ENCODE measurements around the gene MYO3B. TPM values are rescaled to one million over a fixed set of nuclear protein-coding genes. Genes with fewer than 3 reads are reported as not detected.

Gene MYO3B
- total RNA-seq, 4 donors from 2014 or later, result 0.06 TPM; not detected in 3

DNA sequence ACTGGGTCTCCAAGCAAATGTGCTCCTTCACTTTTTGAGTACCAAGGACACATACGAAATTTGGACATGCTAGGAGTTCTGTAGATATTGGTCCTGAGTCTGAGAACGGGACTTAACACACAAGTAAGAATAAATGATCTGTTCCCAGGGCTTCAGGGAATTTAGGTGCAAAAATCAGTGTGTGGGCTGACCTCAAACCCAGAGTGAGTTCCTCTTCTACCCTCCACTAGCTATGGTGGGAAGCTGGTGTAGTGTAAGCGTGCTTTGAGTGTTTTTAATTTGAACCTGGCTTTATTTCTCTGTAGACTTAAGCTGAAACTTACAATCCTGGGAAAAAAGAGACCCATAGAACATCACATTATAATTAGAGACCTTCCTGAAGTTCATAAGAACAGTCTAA is 50.5 kb downstream of the MYO3B start:
- TF ChIP-seq EP300 (IDR thresholded peaks at IDR 0.05), result no peak
- TF ChIP-seq, protein P1, sequence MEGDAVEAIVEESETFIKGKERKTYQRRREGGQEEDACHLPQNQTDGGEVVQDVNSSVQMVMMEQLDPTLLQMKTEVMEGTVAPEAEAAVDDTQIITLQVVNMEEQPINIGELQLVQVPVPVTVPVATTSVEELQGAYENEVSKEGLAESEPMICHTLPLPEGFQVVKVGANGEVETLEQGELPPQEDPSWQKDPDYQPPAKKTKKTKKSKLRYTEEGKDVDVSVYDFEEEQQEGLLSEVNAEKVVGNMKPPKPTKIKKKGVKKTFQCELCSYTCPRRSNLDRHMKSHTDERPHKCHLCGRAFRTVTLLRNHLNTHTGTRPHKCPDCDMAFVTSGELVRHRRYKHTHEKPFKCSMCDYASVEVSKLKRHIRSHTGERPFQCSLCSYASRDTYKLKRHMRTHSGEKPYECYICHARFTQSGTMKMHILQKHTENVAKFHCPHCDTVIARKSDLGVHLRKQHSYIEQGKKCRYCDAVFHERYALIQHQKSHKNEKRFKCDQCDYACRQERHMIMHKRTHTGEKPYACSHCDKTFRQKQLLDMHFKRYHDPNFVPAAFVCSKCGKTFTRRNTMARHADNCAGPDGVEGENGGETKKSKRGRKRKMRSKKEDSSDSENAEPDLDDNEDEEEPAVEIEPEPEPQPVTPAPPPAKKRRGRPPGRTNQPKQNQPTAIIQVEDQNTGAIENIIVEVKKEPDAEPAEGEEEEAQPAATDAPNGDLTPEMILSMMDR (IDR thresholded peaks at IDR 0.05), result no peak
- TF ChIP-seq POLR2AphosphoS5 (IDR thresholded peaks at IDR 0.05), result no peak
- TF ChIP-seq POLR2A (IDR thresholded peaks at IDR 0.05; ENCODE audit: low read depth), result no peak
- Histone ChIP-seq H3K9me3 (no peaks in the 10 kb centered on the region), H3K4me1 (peaks cover 0 to 10% (median 7%) of the 10 kb centered on the region in 4 donors), H3K27me3 (no peaks in the 10 kb centered on the region), H3K27ac (replicated peaks in 1 of 4) (no peak overlapping the region), H3K4me3 (no peak overlapping the region), H3K36me3 (no peaks in the 10 kb centered on the region)
- 91% methylated on average over 3 of the region's 3 CpGs for WGBS
- no peak for DNase-seq (ENCODE audit: extremely low spot score)
- intact Hi-C loops (cut with DNase I), result no loop called here

DNA sequence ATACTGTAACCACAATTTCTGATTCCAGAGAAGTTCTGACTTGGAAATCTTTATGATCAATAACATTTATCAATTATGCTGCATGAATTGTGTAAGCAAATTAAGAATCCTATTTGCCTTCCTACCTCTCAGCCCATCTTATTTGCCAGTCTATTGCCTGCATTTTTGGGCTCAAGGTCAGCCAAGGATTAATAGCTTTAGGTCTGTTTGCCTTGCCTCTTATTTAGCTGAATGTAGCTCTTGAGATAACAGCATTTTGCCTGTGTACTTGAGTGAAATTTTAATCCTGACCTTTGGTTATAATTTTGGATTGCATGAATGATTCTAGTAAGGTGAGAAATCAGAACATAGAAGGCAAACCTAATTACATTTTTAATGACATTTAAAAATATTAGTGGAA is 51.2 kb downstream of the MYO3B start:
- Histone ChIP-seq H3K4me1 (peaks cover 0 to 9% (median 7%) of the 10 kb centered on the region in 4 donors), H3K27me3 (no peaks in the 10 kb centered on the region), H3K4me3 (no peak overlapping the region), H3K27ac (replicated peaks in 1 of 4) (no peak overlapping the region), H3K9me3 (no peaks in the 10 kb centered on the region), H3K36me3 (no peaks in the 10 kb centered on the region)
- DNase-seq (ENCODE audit: extremely low spot score), result no peak
- intact Hi-C loops (cut with DNase I), result no loop called here
- TF ChIP-seq POLR2A (IDR thresholded peaks at IDR 0.05; ENCODE audit: low read depth), result no peak
- TF ChIP-seq POLR2AphosphoS5 (IDR thresholded peaks at IDR 0.05), result no peak
- TF ChIP-seq EP300 (IDR thresholded peaks at IDR 0.05), result no peak
- TF ChIP-seq, protein P1 (IDR thresholded peaks at IDR 0.05), result no peak

DNA sequence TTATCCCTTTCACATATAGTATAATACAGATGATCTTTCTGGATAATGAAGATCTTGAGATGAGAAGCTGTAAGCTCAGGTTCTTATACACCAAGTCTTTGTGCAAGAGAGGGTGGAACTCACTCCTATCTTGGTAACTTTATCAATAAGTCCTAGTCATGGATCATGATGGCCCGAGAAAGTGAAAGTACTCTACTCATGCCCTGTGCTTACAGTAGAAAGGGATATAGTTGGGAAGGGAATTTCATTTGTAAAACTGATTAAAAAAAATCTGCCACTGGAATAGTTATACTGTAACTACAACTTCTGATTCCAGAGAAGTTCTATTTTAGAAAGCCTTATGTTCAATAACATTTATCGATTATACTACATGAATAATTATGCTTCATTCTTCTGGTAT is 51.8 kb downstream of the MYO3B start:
- no peaks in the 10 kb centered on the region for H3K9me3 ChIP-seq

DNA sequence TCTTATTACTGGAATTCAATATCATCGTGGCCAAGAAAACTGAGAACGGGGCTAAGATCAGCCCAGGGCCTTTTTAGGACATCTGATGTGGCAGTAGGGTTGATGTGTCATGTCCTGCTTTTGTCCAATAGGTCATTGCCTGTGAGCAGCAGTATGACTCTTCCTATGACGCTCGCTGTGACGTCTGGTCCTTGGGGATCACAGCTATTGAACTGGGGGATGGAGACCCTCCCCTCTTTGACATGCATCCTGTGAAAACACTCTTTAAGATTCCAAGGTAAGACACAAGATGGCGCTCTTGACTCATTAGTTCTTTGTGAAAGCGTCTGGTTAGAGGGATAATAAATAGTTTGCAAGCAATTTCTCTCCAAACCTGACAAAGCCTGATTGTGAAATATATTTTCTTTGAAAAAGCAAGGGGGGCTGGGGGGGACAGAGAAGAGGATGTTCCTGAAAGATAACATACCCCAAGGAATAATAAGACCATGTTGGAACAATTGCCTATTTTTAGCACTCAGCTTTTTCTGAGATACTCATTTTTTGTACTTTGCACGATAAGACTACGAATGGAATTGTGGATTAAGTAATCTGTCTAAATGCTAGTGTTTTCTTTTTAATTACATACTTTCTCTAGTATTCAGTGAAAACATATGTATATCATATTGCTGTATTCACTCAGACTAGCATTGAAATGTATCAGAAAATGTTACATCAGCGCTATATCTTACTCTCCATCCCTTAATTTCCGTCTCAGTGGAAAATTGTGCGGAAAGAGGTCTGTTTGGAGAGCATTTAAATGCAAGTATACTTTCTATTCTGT is 58.1 kb downstream of the MYO3B start:
- peaks cover 0 to under 1% (median 0%) of the 10 kb centered on the region in 4 donors for H3K27me3 ChIP-seq
- no peaks in the 10 kb centered on the region for H3K4me1 ChIP-seq
- H3K9me3 ChIP-seq, result no peaks in the 10 kb centered on the region
- H3K36me3 ChIP-seq, result no peaks in the 10 kb centered on the region
- no peak overlapping the region for H3K27ac ChIP-seq (replicated peaks in 1 of 4)
- intact Hi-C loops (cut with DNase I), result no loop called here
- WGBS, result 44% methylated on average over 12 of the region's 12 CpGs
- TF ChIP-seq, protein P1 (IDR thresholded peaks at IDR 0.05), result peak; percentile 12 to 34 (median 22)
- TF ChIP-seq POLR2AphosphoS5 (IDR thresholded peaks at IDR 0.05), result no peak
- no peak for TF ChIP-seq EP300 (IDR thresholded peaks at IDR 0.05)
- no peak for TF ChIP-seq POLR2A (IDR thresholded peaks at IDR 0.05; ENCODE audit: low read depth)
- no peak overlapping the region for H3K4me3 ChIP-seq
- DNase-seq (ENCODE audit: extremely low spot score), result no peak

More for the DNA sequence above, 51.8 kb downstream of the MYO3B start:
- Histone ChIP-seq H3K4me3 (no peak overlapping the region), H3K27ac (replicated peaks in 1 of 4) (no peak overlapping the region), H3K36me3 (no peaks in the 10 kb centered on the region), H3K4me1 (peaks cover 0 to 3% (median 2%) of the 10 kb centered on the region in 4 donors), H3K27me3 (no peaks in the 10 kb centered on the region)
- no peak for DNase-seq (ENCODE audit: extremely low spot score)
- intact Hi-C loops (cut with DNase I), result no loop called here
- WGBS, result 92% methylated on average over 2 of the region's 2 CpGs
- TF ChIP-seq POLR2A (IDR thresholded peaks at IDR 0.05; ENCODE audit: low read depth) (no peak), POLR2AphosphoS5 (IDR thresholded peaks at IDR 0.05) (no peak), EP300 (IDR thresholded peaks at IDR 0.05) (no peak)
- TF ChIP-seq, protein P1 (IDR thresholded peaks at IDR 0.05), result no peak

All from esophagus muscularis mucosa (tissue), 4 donors.